WI38 (cell line): ENCODE measurements around the gene L3HYPDH.
"Not testable (repeated sequence)": the region's sequence is repeated elsewhere in the genome, so short reads cannot be mapped to it uniquely, and the experiment has no call there.

Experiments used
- H3K4me3 ChIP-seq: 2 replicates; pipeline ENCODE4 v1.5.1; 2011; ENCODE audit warnings: low read depth, mild to moderate bottlenecking, control low read depth, low read length
- TF ChIP-seq, protein P1 (sequence below): IDR thresholded peaks from 2 replicates; pipeline ENCODE4 v1.5.1; 2012; ENCODE audit warnings: low read depth, mild to moderate bottlenecking, control low read depth, low read length

L3HYPDH gene

DNA sequence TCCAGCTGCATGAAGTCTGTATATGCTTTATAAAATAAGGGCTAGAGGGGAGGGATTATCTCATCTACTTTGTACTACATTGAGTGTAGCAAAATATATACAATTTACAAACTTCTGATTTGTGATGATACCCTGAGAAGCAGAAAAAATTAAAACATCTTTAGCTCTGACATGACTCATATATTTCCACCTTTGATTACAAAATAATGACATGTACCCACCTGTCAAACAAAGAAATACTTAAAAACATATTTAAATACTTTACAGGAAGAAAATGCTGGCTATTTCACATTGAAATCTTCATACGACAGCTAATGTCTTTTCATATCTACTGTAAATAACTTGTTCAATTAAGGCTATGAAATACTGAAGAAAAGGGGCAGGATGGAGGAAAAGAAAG is 22.3 kb downstream of the L3HYPDH start:
- no peak overlapping the region for H3K4me3 ChIP-seq
- TF ChIP-seq, protein P1, sequence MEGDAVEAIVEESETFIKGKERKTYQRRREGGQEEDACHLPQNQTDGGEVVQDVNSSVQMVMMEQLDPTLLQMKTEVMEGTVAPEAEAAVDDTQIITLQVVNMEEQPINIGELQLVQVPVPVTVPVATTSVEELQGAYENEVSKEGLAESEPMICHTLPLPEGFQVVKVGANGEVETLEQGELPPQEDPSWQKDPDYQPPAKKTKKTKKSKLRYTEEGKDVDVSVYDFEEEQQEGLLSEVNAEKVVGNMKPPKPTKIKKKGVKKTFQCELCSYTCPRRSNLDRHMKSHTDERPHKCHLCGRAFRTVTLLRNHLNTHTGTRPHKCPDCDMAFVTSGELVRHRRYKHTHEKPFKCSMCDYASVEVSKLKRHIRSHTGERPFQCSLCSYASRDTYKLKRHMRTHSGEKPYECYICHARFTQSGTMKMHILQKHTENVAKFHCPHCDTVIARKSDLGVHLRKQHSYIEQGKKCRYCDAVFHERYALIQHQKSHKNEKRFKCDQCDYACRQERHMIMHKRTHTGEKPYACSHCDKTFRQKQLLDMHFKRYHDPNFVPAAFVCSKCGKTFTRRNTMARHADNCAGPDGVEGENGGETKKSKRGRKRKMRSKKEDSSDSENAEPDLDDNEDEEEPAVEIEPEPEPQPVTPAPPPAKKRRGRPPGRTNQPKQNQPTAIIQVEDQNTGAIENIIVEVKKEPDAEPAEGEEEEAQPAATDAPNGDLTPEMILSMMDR: no peak

DNA sequence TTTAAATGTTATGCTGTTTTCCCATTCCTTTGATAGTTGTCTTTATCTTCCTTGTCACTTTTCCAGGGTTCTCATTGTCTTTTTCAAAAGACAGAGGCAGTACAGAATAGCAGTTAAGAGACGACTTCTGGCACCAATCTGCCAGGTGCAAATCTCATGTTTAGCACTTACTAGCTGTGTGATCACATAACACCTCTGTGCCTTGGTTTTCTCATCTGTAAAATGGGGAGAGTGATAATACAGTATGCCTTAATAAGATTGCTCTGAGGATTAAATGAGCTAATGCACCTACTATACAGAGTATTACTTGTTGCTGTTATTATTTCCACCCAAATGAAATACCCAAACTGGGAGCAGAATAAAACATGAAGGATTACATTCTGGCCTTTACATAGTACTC is 23.8 kb downstream of the L3HYPDH start:
- TF ChIP-seq, protein P1: no peak
- H3K4me3 ChIP-seq: no peak overlapping the region

DNA sequence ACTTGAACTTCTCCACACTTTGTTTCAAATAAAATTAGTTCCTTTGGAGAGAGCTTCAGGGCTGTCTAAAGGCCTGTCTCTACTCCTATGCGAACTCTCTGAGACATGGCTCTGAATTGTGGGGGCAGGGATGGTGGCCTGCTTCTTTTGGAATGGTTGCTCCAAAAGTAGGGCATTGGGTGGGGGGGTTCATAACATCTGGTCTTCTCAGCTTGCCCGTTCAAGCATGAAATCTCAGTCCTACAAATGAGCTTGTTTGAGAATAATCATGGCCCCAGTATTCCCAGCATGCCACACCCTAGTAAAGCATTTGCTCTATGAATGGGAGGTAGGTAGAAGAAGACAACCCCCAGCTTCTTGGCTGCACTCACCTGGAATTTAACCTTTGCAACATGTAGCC is 25.7 kb downstream of the L3HYPDH start:
- no peak overlapping the region for H3K4me3 ChIP-seq
- TF ChIP-seq, protein P1: no peak

DNA sequence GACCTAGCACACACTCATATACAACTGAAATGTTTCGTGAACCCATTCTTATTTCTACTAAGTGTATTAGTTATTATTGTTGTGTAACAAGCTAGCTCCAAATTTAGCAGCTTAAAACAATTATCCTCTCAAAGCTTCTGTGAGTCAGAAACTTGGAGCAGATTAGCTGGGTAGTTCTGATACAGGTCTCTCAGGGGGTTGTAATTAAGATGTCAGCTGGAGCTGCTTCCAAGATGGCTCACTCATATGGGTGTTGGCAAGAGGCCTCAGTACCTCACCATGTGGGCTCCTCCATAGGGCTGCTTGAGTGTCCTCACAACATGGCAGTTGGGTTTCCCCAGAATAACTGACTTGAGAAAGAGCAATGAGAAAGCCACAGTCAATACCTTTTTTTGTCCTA is 28.8 kb downstream of the L3HYPDH start:
- TF ChIP-seq, protein P1: no peak
- H3K4me3 ChIP-seq: no peak overlapping the region

DNA sequence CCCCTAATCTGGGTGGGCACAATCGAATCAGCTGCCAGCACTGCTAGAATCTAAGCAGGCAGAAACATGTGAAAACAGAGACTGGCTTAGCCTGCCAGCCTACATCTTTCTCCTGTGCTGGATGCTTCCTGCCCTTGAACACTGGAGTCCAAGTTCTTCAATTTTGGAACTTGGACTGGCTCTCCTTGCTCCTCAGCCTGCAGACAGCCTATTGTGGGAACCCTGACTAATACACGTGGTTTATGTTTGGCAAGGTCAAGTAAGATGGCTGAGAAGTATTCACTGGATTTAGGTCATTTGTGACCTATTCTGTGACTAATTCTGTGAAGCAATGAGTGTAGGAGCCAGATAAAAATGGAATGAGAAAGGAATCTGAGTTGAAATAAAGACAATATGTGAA is 30.1 kb downstream of the L3HYPDH start:
- TF ChIP-seq, protein P1: no peak
- H3K4me3 ChIP-seq: no peak overlapping the region

DNA sequence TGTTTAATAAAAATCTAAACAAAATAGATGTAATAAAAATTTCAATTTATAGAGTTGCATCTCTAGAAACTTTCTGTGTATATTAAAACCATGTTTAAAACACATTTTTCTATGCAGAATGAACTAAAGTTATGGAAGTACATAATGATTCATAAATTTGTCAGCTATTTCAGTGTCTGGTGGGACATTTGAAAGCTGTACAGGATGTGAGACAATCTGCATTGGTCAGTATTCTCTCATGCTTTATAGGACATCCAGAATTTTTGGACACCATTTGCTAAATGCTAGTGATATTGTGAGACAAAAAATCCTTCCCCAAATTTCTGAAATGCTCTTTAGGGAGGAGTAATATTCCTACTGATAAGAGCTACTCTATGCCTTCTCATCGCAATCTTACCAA is 32.4 kb downstream of the L3HYPDH start:
- TF ChIP-seq, protein P1: no peak
- H3K4me3 ChIP-seq: no peak overlapping the region

DNA sequence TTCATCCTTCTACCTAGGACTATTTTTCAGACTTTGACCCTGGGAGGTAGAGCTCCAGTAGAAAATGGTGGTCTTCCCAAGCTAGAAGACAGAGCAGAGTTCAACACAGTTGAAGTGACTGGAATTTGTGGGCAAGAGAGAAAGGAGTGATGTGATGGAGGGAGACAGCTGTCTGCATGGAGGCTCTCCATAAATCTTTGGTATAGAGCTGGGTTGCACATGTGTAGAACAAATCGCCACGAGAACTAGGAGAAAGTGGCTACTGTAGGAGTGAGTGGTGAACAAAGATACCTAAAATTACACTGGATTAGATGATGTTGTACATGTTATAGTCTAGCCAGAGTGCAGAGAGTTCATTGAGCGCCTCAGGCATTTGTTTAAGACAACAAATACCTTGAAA is 33.5 kb downstream of the L3HYPDH start:
- TF ChIP-seq, protein P1: no peak

DNA sequence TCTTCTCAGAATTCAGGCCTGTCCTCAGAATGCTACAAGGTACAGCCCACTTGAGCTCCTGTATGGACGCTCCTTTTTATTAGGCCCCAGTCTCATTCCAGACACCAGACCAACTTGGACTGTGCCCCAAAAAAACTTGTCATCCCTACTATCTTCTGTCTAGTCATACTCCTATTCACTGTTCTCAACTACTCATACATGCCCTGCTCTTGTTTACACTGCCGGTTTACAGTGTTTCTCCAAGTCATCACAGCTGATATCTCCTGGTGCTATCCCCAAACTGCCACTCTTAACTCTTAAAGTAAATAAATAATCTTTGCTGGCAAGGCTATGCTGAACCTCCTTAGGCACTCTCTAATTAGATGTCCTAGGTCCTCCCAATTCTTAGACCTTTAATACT is 35.5 kb downstream of the L3HYPDH start:
- not testable (repeated sequence) for H3K4me3 ChIP-seq

More for the DNA sequence above, 33.5 kb downstream of the L3HYPDH start:
- no peak overlapping the region for H3K4me3 ChIP-seq
